Measurements from ENCODE around the gene APOBEC2. TPM values are rescaled to one million over a fixed set of nuclear protein-coding genes. Genes with fewer than 3 reads are reported as not detected.

Gene APOBEC2
- total and polyA plus RNA-seq, 2 of the 13 experiments (the other 11 are each of a cell fraction or from before 2014, with no cell fraction given): 0.09 TPM; not detected in 1

DNA sequence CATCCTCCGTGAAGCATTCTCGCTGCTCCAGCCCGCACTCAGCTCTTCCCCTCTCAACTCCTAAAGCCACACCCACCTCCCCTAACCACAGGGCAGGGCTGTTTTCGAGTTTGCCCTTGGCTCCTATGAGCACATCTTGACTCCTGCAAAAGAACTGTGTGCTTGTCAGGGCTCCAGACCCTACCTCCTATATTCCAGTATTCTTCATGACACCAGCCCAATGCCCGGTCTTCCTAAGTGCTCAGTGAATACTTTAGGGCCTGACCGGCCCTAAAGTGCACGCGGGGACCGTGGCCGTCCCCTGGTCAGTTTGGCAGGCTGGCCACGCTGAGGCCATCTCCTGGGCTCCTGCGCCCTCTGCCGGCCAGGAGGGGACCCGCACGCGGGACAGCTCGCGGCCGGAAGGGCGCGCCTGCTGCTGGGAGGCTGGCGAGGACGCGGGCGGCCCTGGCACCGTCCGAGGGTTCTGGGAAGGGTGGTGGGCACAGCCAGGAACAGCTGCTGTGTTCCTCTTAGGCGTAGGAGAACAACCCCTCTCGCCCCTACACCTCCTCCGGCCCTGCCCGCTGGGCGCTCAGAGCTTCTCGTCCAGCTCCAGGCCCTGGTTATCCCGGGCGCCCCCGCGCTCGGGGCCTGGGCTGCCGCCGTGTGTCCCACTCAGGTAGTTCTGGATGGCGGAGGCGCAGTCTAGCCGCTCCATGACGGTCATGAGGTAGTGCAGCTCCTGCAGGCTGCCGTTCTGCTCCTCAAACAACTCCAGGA lies 25.0 kb upstream of the APOBEC2 start (continued):
- TF ChIP-seq, protein P1, sequence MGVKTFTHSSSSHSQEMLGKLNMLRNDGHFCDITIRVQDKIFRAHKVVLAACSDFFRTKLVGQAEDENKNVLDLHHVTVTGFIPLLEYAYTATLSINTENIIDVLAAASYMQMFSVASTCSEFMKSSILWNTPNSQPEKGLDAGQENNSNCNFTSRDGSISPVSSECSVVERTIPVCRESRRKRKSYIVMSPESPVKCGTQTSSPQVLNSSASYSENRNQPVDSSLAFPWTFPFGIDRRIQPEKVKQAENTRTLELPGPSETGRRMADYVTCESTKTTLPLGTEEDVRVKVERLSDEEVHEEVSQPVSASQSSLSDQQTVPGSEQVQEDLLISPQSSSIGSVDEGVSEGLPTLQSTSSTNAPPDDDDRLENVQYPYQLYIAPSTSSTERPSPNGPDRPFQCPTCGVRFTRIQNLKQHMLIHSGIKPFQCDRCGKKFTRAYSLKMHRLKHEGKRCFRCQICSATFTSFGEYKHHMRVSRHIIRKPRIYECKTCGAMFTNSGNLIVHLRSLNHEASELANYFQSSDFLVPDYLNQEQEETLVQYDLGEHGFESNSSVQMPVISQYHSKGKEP (CRISPR knock-in tag; IDR thresholded peaks at IDR 0.05): no peak
- TF ChIP-seq ZNF605 (CRISPR knock-in tag; IDR thresholded peaks at IDR 0.05) (peak; percentile 76; the same call in 1 of the 2 replicates), KDM6A (CRISPR knock-in tag; IDR thresholded peaks at IDR 0.05; ENCODE audit: low read depth) (no peak), ZFP36L2 (CRISPR knock-in tag; IDR thresholded peaks at IDR 0.05) (no peak), PITX1 (CRISPR knock-in tag; IDR thresholded peaks at IDR 0.05) (peak; percentile 57), SMARCE1 (IDR thresholded peaks at IDR 0.05; ENCODE audit: borderline replicate concordance) (no peak), ARNT (IDR thresholded peaks at IDR 0.05) (no peak), ZNF777 (CRISPR knock-in tag; IDR thresholded peaks at IDR 0.05) (peak; percentile 39; the same call in 1 of the 2 replicates), ZBTB38 (CRISPR knock-in tag; IDR thresholded peaks at IDR 0.05) (peak; percentile 92), RFX1 (IDR thresholded peaks at IDR 0.05) (no peak), GATAD2A (CRISPR knock-in tag; IDR thresholded peaks at IDR 0.05) (peak; percentile 33; the same call in 1 of the 2 replicates), SP4 (CRISPR knock-in tag; IDR thresholded peaks at IDR 0.05) (0 out of 2 replicates have a peak, but pooled peaks have one; percentile 65), ZNF256 (CRISPR knock-in tag; conservative IDR thresholded peaks at IDR 0.05) (0 out of 2 replicates have a peak, but pooled peaks have one; percentile 46), HNRNPH1 (optimal IDR thresholded peaks at IDR 0.05; ENCODE audit: low read depth, low read length) (no peak), ZMYM3 (CRISPR knock-in tag; IDR thresholded peaks at IDR 0.05) (0 out of 2 replicates have a peak, but pooled peaks have one; percentile 44), YY1 (IDR thresholded peaks at IDR 0.05; ENCODE audit: insufficient read depth, insufficient replicate concordance, low read depth, low read length) (peak; percentile 65), TRIM24 (CRISPR knock-in tag; IDR thresholded peaks at IDR 0.05) (no peak), ARNTL (CRISPR knock-in tag; IDR thresholded peaks at IDR 0.05) (no peak), NFIC (IDR thresholded peaks at IDR 0.05; ENCODE audit: low read length) (no peak), MBNL3 (CRISPR knock-in tag; conservative IDR thresholded peaks at IDR 0.05) (no peak), FOXM1 (CRISPR knock-in tag; IDR thresholded peaks at IDR 0.05) (no peak), PCBP1 (IDR thresholded peaks at IDR 0.05; ENCODE audit: borderline replicate concordance, low read depth, low read length) (no peak)
- TF ChIP-seq, protein P2, sequence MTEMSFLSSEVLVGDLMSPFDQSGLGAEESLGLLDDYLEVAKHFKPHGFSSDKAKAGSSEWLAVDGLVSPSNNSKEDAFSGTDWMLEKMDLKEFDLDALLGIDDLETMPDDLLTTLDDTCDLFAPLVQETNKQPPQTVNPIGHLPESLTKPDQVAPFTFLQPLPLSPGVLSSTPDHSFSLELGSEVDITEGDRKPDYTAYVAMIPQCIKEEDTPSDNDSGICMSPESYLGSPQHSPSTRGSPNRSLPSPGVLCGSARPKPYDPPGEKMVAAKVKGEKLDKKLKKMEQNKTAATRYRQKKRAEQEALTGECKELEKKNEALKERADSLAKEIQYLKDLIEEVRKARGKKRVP (CRISPR knock-in tag; IDR thresholded peaks at IDR 0.05): no peak
- TF ChIP-seq, protein P3, sequence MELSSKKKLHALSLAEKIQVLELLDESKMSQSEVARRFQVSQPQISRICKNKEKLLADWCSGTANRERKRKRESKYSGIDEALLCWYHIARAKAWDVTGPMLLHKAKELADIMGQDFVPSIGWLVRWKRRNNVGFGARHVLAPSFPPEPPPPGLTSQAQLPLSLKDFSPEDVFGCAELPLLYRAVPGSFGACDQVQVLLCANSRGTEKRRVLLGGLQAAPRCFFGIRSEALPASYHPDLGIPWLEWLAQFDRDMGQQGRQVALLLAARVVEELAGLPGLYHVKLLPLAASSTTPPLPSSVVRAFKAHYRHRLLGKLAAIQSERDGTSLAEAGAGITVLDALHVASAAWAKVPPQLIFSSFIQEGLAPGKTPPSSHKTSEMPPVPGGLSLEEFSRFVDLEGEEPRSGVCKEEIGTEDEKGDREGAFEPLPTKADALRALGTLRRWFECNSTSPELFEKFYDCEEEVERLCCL (CRISPR knock-in tag; IDR thresholded peaks at IDR 0.05; ENCODE audit: borderline replicate concordance): no peak
- TF ChIP-seq, protein P4, sequence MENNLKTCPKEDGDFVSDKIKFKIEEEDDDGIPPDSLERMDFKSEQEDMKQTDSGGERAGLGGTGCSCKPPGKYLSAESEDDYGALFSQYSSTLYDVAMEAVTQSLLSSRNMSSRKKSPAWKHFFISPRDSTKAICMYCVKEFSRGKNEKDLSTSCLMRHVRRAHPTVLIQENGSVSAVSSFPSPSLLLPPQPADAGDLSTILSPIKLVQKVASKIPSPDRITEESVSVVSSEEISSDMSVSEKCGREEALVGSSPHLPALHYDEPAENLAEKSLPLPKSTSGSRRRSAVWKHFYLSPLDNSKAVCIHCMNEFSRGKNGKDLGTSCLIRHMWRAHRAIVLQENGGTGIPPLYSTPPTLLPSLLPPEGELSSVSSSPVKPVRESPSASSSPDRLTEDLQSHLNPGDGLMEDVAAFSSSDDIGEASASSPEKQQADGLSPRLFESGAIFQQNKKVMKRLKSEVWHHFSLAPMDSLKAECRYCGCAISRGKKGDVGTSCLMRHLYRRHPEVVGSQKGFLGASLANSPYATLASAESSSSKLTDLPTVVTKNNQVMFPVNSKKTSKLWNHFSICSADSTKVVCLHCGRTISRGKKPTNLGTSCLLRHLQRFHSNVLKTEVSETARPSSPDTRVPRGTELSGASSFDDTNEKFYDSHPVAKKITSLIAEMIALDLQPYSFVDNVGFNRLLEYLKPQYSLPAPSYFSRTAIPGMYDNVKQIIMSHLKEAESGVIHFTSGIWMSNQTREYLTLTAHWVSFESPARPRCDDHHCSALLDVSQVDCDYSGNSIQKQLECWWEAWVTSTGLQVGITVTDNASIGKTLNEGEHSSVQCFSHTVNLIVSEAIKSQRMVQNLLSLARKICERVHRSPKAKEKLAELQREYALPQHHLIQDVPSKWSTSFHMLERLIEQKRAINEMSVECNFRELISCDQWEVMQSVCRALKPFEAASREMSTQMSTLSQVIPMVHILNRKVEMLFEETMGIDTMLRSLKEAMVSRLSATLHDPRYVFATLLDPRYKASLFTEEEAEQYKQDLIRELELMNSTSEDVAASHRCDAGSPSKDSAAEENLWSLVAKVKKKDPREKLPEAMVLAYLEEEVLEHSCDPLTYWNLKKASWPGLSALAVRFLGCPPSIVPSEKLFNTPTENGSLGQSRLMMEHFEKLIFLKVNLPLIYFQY (CRISPR knock-in tag; IDR thresholded peaks at IDR 0.05; ENCODE audit: borderline replicate concordance): no peak; the same call in 1 of the 2 replicates
